CD4-positive, alpha-beta T cell treated with Interleukin-17A for 1 hour (primary cell): ENCODE data around the gene DNAH9.

ENCODE experiments used
- DNase-seq: peaks from one replicate; pipeline ENCODE4 v3.0.0-alpha.2; 2020

The DNAH9 gene

DNA sequence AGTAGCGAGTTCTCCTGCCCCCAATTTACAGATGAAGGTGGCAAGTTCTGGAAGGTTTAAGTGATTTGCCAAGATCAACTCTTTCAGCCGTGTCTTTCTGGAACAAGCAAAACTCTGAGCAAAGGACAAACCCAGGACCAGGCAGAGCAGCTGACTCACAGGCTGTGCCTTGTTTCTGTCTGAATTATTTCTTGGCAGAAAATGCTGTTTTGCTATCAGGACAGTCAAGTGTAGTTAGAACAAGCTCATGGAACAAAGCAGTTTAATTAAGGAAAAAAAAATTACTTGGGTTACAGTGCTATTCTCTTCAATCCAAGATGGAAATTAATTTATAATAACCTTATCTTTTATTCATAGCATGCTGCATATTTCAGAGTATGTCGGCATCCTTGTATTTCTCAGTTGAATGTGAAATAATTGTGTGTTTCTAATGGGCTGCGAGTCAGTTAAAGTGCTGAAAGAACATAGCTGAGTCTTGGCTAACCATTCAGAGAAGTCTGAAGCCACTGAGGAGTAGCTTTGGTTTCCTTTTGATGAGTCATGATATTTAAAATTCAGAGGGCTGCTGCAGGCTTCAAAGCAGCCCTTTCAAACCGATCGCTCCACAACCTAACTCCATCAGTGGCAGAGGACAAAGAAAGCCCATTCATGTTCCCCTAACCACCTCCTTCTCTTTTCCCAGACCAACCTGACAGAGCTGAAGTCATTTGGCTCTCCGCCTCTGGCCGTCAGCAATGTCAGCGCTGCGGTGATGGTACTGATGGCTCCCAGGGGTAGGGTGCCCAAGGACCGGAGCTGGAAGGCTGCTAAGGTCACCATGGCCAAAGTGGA is 255.3 kb downstream of the DNAH9 start:
- DNase-seq: no peak

GRCh38 chr17:11855306-11855705 is 257.0 kb downstream of the DNAH9 start:
- no peak for DNase-seq

DNA sequence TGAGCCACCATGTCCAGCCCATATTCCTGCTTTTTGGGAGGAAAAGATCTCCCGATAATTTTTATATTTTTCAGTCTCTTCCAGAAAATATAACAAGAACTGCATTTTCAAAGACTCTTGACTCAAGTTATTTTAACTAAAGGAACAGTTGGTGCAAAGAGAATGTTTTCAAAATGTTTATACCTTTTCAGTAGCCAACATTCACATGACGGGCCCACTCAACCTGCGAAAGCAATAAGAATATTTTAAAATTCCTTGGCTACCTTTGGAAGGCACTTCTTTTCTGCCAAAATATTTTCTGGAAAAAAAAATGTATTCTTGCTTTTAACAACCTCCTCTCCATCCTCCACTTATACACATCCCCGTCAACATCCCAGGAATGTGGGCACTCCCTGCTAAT is 258.7 kb downstream of the DNAH9 start:
- no peak for DNase-seq

DNA sequence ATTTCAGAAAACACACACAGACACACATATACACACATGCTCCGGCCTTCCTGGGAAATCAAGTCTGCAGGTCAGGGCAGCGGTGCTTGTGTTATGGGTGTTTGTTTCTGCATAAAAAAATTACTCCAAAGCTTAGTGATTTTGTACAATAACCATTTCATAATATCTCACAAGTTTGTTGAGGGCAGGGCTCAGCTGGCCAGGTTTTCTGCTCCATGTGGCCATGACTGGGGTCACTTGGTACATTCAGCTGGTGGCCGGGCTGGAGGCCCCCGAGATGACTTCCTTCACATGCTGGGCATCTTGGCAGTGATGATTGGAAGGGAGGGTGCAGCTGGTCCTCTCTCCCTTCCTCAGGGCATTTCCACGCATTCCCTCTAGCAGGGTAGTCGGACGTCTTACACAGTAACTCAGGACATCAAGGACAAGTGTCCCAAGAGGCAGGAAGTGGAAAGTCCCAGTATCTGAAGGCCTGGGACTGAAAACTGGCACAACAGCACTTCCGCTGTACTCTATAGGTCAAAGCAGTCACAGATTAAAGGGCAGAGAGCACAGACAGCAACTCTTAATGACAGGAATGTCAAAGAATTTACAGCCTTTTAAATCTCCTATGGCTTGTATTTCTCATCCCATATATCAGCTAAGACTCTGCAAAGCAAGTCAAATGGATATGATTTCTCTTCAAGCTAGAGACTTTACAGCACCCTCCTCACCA is 271.6 kb downstream of the DNAH9 start:
- DNase-seq: no peak

GRCh38 chr17:11871773-11872172 is 273.5 kb downstream of the DNAH9 start:
- DNase-seq: no peak

DNA sequence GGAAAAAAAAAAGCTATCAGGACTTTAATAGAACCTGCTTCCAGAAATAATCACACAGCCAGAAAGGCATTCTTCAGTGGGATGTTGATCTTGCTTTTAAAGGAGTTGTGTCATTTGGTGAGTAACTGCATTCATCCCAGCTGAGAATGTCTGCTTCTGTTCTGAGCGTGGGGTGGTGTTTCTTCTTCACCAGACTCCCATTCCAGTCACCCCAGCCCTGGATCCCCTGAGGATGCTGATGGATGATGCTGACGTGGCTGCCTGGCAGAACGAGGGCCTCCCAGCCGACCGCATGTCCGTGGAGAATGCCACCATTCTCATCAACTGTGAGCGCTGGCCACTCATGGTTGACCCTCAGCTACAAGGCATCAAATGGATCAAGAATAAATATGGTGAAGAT is 276.5 kb downstream of the DNAH9 start:
- no peak for DNase-seq

DNA sequence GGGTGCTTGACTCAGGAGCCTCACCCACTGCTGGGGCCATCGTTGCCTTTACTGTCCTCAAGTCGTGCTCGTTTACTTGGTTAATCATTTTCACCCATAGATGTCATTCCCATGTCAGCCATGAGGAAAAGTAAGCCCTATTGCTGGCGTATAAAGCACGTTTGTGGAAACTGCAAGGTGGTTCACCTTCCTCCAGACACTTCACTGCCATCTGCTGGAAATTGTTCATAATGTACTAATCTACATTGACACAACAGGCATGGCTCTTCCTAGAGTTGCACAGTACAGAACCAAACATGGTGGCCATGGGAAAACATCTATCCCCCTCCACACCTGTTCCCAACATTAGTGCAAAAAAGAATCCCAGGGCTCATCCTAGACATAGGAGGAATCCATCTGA is 282.4 kb downstream of the DNAH9 start:
- no peak for DNase-seq

DNA sequence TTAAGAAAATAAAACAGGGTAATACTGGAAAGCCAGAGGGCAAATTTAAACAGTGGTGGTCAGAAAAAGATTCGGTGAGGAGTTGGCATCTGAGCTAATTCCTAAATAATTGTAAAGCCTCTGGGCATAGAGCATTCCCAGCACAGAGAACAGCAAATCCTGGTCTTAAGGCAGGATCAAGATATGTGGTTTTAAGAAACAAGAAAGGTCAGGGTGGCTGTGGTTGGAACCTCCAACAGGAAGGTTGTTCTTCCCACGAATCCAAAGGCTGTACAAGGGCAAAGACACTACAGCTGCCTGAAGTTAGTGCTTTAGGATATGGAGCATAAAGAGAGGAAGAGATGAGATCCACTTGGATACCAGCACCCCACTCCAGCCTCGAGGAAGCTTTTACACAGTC is 284.4 kb downstream of the DNAH9 start:
- DNase-seq: no peak

DNA sequence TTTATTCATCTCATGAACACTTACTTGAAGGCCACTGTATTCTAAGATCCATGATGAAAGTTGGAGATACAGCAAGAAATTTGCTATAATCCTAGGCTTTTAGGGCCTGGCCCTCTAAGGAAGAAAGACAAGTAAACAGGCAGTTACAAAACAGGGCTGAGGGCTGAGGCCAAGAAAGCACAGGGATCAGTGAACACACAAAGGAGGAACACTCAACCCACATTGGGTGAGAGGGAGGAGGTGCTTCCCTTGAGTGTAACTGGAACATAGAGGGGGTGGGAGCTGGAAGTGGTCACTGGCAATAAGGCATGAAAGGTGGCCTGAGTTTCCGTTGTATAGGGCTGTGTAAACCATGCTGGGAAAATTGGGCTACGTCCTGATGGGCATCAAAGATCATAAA is 286.8 kb downstream of the DNAH9 start:
- no peak for DNase-seq

- no peak for DNase-seq
Observed at GRCh38 chr17:11889266-11889665, 291.0 kb downstream of the DNAH9 start.

- DNase-seq: no peak
Observed at GRCh38 chr17:11893862-11894261, 295.6 kb downstream of the DNAH9 start.

- no peak for DNase-seq
Observed at GRCh38 chr17:11896199-11896598, 297.9 kb downstream of the DNAH9 start.

DNA sequence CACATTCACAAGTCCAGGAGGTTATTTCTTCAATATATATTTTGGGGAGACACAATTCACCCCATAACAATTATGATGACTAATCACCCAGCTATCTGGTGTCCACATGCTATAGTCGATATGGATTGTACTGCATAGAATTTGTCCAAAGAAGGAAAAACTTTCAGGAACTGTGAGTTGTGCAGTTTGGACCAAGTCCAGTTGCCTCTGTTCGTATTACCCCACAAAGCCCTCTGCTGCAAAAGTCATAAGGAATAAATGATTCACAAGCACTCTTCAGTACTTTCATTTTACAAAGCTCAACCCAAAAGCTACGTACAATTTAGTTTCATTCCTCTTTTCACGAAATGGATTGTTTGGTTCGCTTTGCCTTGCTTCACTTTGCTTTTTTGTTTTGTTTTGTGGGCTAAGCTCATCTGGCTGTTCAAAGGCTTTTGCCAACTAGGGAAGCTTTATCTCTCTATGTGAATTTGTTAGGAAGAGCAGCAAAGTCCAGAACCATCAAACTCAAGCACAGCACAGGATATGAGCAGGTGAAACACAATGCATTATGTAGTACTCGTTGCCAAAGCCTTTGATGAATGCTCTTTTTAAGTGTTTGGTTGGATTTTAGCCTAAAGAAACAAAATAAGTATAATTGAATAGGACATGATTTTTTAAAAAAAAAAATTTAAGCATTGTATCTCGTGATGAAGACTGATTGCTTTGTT is 300.4 kb downstream of the DNAH9 start:
- DNase-seq: no peak

DNA sequence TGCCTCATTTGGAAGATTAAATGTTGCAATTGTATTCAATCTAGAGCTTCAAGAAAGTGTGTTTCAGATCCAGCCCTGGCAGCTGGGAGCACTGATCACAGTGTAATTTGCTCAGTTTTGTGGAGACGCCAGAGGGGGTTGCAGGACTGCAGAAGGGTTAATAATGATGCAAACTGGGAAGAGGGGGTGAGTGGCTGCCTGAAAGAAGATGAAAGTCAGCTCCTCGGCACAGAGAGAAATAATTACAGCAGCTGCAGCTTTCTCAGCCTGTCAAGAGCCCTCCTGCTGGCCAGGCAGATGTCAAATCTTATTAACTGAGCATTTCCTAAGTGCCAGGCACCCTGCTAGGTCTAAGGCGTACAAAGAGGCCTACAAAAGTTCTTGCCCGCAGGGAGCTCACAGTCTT is 301.3 kb downstream of the DNAH9 start:
- no peak for DNase-seq

GRCh38 chr17:11900041-11900476 is 301.8 kb downstream of the DNAH9 start:
- no peak for DNase-seq

DNA sequence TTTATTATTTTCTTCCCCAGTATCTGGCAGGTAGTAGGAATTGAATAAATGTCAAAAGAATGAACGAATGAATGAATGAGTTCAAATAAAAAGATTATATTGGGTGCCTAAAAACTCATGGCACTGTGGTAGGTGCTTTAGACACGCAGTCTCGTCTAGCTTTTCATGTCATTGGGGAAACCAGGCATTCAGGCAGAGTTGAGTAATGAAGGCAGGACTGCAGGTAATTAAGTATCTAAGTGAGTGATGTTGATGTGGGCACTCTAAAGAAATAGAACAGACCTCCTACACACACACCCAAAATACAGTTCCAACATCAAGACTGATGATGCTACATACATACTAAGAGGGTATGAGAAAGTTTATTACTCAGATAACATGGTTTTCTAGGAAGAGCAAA is 302.4 kb downstream of the DNAH9 start:
- DNase-seq: no peak

DNA sequence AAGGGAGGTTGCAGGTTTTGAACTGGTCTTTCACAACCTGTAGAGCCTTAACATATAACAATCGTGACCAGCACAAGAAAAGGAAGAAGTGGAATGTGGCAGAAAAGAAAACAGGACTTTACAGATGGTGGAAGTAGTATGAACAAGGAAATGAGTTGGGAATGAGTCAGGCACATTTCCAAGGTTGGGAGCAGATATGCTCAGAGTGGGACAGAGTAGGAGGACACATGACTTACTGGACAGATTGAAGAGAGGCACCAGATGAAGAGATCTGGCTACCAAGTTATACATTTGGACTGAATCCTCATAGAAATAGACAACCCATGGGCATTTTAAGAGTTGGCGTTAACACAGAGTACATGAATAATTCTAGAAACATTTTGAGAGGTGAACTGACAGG is 303.7 kb downstream of the DNAH9 start:
- no peak for DNase-seq

DNA sequence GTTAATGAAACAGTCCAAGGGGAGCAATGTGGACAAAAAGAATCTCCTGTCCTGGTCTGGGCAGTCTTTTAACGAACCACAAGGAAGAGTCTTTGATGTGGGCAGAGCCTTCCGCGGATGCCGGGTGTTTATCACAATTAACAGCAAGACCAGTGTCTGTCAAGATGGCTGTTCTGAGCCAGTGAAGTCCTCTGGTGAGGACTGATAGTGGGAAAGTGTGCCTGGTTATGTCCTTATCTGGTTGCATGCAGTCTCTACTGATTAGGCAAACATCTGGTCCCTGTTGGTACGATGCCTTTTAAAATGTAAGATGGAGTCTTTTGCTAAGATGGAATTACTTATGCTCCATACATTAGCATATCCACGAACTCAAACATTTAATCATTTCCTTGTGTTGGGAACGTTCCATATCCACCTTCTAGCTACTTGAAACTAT is 310.5 kb downstream of the DNAH9 start:
- DNase-seq: no peak

GRCh38 chr17:11909348-11909747 is 311.1 kb downstream of the DNAH9 start:
- no peak for DNase-seq

DNA sequence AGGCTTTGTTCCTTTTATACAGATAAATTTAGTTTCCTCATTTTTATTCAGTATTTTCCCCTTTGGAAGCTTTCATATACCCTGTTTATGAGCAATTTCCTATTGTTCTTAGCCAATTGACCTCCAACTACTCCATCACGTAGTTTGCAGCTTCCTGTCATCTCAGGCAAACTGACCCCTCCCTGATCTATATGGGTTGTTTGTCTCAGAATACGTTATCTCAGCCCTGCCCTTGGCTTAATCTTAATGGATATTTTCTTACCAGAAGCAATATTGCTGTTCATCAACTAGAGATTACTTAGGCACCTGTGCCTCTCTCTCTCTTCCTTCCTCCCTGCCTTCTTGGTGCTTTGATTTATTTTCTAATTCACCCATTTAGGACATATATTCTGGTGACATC is 317.8 kb downstream of the DNAH9 start:
- no peak for DNase-seq

GRCh38 chr17:11917415-11917814 is 319.1 kb downstream of the DNAH9 start:
- no peak for DNase-seq

GRCh38 chr17:11921296-11921695 is 323.0 kb downstream of the DNAH9 start:
- DNase-seq: no peak

GRCh38 chr17:11922638-11923037 is 324.4 kb downstream of the DNAH9 start:
- no peak for DNase-seq

DNA sequence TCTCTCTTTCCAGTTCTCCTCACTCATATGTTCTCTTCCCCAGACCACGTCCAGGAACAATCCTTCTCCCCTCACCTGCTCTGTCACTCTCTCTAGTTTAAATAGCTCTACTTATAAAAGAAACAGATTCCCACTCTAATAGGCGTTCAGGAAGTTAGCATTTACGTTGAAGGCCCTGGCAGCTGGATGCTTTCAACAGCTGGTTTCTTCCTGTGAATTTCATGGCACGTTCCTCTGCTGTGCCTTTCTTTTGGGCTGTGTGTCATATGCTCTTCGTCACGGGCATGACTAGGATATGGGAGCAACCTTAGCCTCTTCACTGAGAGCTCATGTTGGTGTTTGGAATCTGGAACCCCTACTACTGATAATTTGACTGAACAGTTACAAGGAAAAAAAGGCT is 325.8 kb downstream of the DNAH9 start:
- DNase-seq: no peak
